Astrocyte of the cerebellum (primary cell): Measurements from ENCODE around the gene TBC1D16.

Experiments
- DNase-seq: peaks from one replicate; pipeline ENCODE4 v3.0.0-alpha.2; 2011; ENCODE audit warnings: low read depth
- H3K4me3 ChIP-seq: 2 replicates; pipeline ENCODE4 v1.5.1; 2011; ENCODE audit warnings: mild to moderate bottlenecking, low read depth, low read length, moderate library complexity
- in situ Hi-C: cut with HindIII; loops from 2 replicates; pipeline ENCODE4 v1.10.0; 2017; ENCODE audit warnings: low sequenced_read_pairs
- TF ChIP-seq, protein P1 (sequence below): IDR thresholded peaks from 2 replicates; pipeline ENCODE4 v1.5.1; 2012; ENCODE audit warnings: low read length, low read depth, moderate library complexity, mild to moderate bottlenecking; ENCODE audit errors: missing control alignments

The TBC1D16 gene

DNA sequence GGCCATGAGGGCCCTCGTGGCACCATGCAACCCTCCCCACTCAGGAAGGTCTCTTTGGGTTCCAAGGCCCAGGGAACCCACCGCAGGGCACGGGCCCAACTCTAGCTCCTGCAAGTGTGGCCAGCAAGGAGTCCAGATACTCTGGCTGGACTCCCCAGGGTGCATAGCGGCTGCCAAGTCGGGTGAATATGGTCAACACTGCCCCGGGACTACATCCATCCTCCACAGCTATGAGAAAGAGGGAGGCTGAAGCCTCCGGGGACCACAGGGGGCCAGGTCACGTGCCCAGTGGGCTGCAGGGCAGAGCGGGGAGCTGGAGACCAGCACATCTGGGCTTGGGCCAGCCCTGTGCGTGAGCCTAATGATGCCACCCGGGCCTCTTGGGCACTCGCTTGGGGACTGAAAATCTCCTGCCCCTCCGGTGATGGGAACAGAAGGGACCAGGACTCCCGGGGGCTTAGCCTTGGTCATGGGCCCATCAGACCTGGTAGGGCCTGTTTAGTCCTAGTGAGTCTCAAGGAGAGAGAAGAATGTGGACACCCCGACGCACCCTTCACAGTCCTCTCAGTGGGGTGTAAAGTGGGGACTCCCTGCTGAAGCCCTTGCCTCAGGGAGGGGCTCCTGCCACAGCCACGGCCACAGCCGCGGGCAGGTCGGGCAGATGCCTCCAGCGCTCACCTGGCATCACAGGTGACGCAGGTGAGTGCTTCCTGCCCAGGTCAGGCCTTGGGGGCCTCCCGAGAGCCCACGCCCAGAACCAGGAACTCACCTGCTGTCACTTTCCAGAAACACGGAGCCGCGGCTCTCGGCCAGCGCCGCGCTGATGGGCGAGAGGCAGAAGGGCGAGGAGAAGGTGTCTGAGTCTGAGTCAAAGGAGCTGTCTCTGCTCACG is 26.0 kb downstream of the TBC1D16 start:
- no peak overlapping the region for H3K4me3 ChIP-seq
- TF ChIP-seq, protein P1, sequence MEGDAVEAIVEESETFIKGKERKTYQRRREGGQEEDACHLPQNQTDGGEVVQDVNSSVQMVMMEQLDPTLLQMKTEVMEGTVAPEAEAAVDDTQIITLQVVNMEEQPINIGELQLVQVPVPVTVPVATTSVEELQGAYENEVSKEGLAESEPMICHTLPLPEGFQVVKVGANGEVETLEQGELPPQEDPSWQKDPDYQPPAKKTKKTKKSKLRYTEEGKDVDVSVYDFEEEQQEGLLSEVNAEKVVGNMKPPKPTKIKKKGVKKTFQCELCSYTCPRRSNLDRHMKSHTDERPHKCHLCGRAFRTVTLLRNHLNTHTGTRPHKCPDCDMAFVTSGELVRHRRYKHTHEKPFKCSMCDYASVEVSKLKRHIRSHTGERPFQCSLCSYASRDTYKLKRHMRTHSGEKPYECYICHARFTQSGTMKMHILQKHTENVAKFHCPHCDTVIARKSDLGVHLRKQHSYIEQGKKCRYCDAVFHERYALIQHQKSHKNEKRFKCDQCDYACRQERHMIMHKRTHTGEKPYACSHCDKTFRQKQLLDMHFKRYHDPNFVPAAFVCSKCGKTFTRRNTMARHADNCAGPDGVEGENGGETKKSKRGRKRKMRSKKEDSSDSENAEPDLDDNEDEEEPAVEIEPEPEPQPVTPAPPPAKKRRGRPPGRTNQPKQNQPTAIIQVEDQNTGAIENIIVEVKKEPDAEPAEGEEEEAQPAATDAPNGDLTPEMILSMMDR = no peak
- no peak for DNase-seq
- in situ Hi-C loops = no loop called here

DNA sequence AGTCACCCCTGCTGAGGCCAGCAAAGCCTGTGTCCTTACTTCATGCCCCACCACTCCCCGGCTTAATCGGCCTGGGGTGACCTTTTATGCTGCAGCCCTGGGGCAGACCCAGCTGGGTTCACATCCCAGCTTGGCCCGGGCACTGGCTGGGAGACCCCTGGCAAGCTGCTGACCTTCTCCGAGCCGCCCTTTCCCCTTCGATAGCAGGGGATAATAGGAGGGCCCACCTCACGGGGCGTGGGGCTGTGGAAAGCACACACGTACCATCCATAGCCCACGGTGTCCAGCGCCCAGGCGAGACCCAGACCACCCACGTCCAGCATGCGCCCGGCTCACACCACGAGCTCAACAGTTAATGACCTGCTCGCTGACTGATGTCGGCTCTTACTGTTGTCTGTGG is 26.8 kb downstream of the TBC1D16 start:
- no peak overlapping the region for H3K4me3 ChIP-seq
- TF ChIP-seq, protein P1 = no peak
- DNase-seq = no peak
- in situ Hi-C loops = no loop called here

DNA sequence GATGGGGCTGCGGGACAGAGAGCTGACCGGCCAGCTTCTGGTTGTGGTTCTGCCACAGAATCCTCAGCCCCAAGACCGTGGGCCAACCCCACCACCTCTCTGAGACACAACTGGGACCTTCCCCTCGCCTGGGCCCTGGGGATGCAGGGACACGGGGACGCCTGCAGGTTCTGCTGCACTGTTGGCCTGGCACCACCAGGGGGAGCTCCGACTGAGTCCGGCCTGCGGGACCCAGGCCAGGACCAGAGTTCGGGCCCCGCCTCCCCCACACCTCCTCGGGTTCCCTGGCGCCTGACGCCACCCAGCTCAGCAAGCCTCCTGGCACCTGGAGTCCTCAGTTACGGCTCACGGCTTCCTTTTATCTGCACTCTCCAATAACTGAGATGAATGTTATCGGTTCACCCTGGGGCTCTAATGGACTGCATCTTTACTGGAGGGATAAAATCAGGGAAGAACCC is 27.3 kb downstream of the TBC1D16 start:
- TF ChIP-seq, protein P1 = peak; percentile 96
- no peak overlapping the region for H3K4me3 ChIP-seq
- in situ Hi-C loops = no loop called here
- no peak for DNase-seq

DNA sequence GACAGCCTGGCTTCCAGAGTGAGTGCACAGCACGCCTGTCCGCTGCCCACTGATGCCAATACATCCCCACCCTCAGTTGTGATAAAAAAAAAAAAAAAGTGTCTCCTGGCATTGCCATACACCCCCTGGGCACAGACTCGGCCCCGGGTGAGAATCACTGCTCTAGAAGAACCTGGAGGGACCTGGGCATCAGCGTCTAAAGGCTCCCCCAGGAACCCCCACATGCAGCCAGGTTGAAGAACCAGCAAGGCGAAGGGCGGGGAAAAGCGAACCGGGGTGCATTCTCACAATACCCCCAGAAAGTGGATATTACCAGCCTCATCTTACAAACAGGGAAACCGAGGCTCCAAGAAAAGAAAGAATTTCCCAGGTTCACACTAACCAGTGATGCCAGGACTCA is 27.7 kb downstream of the TBC1D16 start:
- DNase-seq = no peak
- TF ChIP-seq, protein P1 = no peak
- H3K4me3 ChIP-seq = no peak overlapping the region
- in situ Hi-C loops = no loop called here

DNA sequence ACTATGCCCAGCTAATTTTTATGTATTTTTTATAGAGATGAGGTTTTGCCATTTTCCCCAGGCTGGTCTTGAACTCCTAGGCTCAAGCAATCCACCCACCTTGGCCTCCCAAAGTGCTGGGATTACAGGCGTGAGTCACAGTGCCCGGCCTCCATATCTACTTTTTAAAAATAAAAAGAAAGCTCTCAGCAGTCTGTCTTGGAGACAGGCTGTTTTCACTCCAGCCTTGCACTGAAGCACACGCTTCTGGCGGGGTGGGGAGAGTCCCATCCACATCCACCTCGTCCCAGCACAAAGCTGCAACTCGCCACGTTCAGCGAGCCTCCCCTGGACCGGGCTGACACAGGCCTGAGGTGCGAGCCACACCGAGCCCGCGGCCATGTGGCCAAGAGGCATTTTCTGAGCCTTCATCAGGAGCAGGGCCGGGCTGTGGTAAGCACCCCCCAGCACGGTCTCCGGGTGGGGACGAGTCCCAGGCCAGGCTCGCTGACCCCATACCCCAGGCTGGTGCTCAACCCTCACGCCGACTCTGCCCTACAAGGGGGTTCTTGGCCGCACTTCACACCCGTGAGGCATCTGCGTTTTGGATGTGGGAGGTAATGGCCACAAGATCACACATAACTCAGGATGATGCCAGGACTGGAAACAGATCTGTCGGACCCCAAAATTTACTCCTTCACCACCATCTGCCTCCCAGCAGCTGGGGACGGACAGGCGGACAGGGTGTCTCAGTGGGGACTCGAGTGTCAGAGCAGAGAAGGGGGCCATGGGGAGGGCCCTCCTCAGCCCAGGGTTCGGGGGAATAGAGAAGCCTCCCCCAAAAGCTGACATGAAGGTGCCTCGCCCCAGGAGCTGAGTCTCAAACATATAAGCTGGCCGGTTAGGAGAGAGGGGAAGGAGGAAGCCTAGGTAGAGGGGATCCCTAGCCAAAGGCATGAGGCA is 28.6 kb downstream of the TBC1D16 start:
- DNase-seq = no peak
- no peak overlapping the region for H3K4me3 ChIP-seq
- TF ChIP-seq, protein P1 = no peak
- in situ Hi-C loops = no loop called here

DNA sequence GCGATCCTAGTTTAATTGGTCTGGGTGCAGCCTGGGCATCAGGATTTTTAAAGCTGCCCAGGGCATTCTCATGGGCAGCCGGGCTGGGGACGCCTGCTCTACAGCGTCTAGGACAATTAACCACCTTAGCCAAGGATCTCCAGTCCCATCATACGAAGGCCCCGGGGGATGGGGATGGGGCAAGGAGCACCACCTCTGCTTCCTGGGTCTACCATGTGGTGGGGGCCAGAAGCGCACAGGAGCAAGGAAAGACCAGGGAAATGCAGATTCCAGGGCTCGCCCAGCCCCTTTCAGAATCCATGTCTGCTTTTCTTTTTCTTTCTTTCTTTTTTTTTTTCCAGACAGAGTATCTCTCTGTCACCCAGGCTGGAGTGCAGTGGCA is 29.3 kb downstream of the TBC1D16 start:
- no peak for DNase-seq
- TF ChIP-seq, protein P1 = no peak
- no peak overlapping the region for H3K4me3 ChIP-seq
- in situ Hi-C loops = no loop called here
